ENCODE data around the gene GRK1. TPM values are rescaled to one million over a fixed set of nuclear protein-coding genes. Genes with fewer than 3 reads are reported as not detected.

The GRK1 gene
- total RNA-seq, 1 donor from 2014 or later = 0.07 TPM

GRCh38 chr13:113658836-113659235, 8.2 kb upstream of the GRK1 start:
- Mint-ChIP-seq H3K27ac (ENCODE audit: unreplicated experiment) (no peak overlapping the region), H3K36me3 (ENCODE audit: low read depth) (peaks cover 7% of the 10 kb centered on the region), H3K9me3 (ENCODE audit: low read depth) (peaks cover 25% of the 10 kb centered on the region), H3K4me1 (ENCODE audit: low read depth) (peaks cover 5% of the 10 kb centered on the region), H3K27me3 (ENCODE audit: low read depth) (peaks cover 3% of the 10 kb centered on the region), H3K4me3 (ENCODE audit: unreplicated experiment) (no peak overlapping the region)
- TF ChIP-seq CTCF (IDR thresholded peaks at IDR 0.05) = no peak
- DNase-seq (ENCODE audit: low spot score) = peak; percentile 79

GRCh38 chr13:113659337-113659736, 7.7 kb upstream of the GRK1 start:
- H3K36me3 Mint-ChIP-seq (ENCODE audit: low read depth) = peaks cover 7% of the 10 kb centered on the region
- no peak overlapping the region for H3K27ac Mint-ChIP-seq (ENCODE audit: unreplicated experiment)
- no peak overlapping the region for H3K4me3 Mint-ChIP-seq (ENCODE audit: unreplicated experiment)
- peaks cover under 1% of the 10 kb centered on the region for H3K4me1 Mint-ChIP-seq (ENCODE audit: low read depth)
- peaks cover 3% of the 10 kb centered on the region for H3K27me3 Mint-ChIP-seq (ENCODE audit: low read depth)
- no peak for DNase-seq (ENCODE audit: low spot score)
- peaks cover 25% of the 10 kb centered on the region for H3K9me3 Mint-ChIP-seq (ENCODE audit: low read depth)
- TF ChIP-seq CTCF (IDR thresholded peaks at IDR 0.05) = no peak

GRCh38 chr13:113660066-113660465, 7.0 kb upstream of the GRK1 start:
- H3K4me1 Mint-ChIP-seq (ENCODE audit: low read depth) = no peaks in the 10 kb centered on the region

GRCh38 chr13:113661509-113661908, 5.5 kb upstream of the GRK1 start:
- Mint-ChIP-seq H3K4me1 (ENCODE audit: low read depth) (no peaks in the 10 kb centered on the region), H3K27ac (ENCODE audit: unreplicated experiment) (no peak overlapping the region)

More at GRCh38 chr13:113660066-113660465, 7.0 kb upstream of the GRK1 start:
- Mint-ChIP-seq H3K27me3 (ENCODE audit: low read depth) (peaks cover 6% of the 10 kb centered on the region), H3K36me3 (ENCODE audit: low read depth) (peaks cover 7% of the 10 kb centered on the region), H3K4me3 (ENCODE audit: unreplicated experiment) (no peak overlapping the region), H3K27ac (ENCODE audit: unreplicated experiment) (no peak overlapping the region), H3K9me3 (ENCODE audit: low read depth) (peaks cover 25% of the 10 kb centered on the region)
- no peak for TF ChIP-seq CTCF (IDR thresholded peaks at IDR 0.05)
- no peak for DNase-seq (ENCODE audit: low spot score)

GRCh38 chr13:113663934-113664333, 3.1 kb upstream of the GRK1 start:
- TF ChIP-seq CTCF (IDR thresholded peaks at IDR 0.05) = no peak
- Mint-ChIP-seq H3K27me3 (ENCODE audit: low read depth) (peaks cover 7% of the 10 kb centered on the region), H3K4me3 (ENCODE audit: unreplicated experiment) (no peak overlapping the region), H3K27ac (ENCODE audit: unreplicated experiment) (no peak overlapping the region), H3K4me1 (ENCODE audit: low read depth) (no peaks in the 10 kb centered on the region), H3K36me3 (ENCODE audit: low read depth) (peaks cover 7% of the 10 kb centered on the region), H3K9me3 (ENCODE audit: low read depth) (peaks cover 25% of the 10 kb centered on the region)
- DNase-seq (ENCODE audit: low spot score) = no peak

More at GRCh38 chr13:113661509-113661908, 5.5 kb upstream of the GRK1 start:
- Mint-ChIP-seq H3K36me3 (ENCODE audit: low read depth) (peaks cover 7% of the 10 kb centered on the region), H3K4me3 (ENCODE audit: unreplicated experiment) (no peak overlapping the region), H3K9me3 (ENCODE audit: low read depth) (peaks cover 25% of the 10 kb centered on the region), H3K27me3 (ENCODE audit: low read depth) (peaks cover 6% of the 10 kb centered on the region)
- TF ChIP-seq CTCF (IDR thresholded peaks at IDR 0.05) = no peak
- no peak for DNase-seq (ENCODE audit: low spot score)
